Fibroblast of the conjunctiva (primary cell): Measurements from ENCODE around the gene GGTLC2.
"Not testable (repeated sequence)": the region's sequence is repeated elsewhere in the genome, so short reads cannot be mapped to it uniquely, and the experiment has no call there.

Experiments
- DNase-seq: peaks from one replicate; pipeline ENCODE4 v3.0.0-alpha.2; 2010; ENCODE audit warnings: low read depth

The GGTLC2 gene

GRCh38 chr22:22644314-22644713 lies at the start of gene GGTLC2:
GGTLC2 (plus strand) TSS chr22:22644614; CDS start chr22:22646346, 1,732 bp downstream.
- not testable (repeated sequence) for DNase-seq

- no peak for DNase-seq
Observed at GRCh38 chr22:22595001-22595835, 49.2 kb upstream of the GGTLC2 start.

- DNase-seq, result no peak
Observed at GRCh38 chr22:22598144-22598543, 46.3 kb upstream of the GGTLC2 start.

- no peak for DNase-seq
Observed at GRCh38 chr22:22599248-22599647, 45.2 kb upstream of the GGTLC2 start.

GRCh38 chr22:22600531-22601261 lies 43.7 kb upstream of the GGTLC2 start:
- no peak for DNase-seq

GRCh38 chr22:22603470-22603947 lies 40.9 kb upstream of the GGTLC2 start:
- DNase-seq, result no peak

GRCh38 chr22:22604326-22605073 lies 39.9 kb upstream of the GGTLC2 start:
- DNase-seq, result no peak

GRCh38 chr22:22605074-22605404 lies 39.4 kb upstream of the GGTLC2 start:
- no peak for DNase-seq

GRCh38 chr22:22608022-22608421 lies 36.4 kb upstream of the GGTLC2 start:
- not testable (repeated sequence) for DNase-seq

GRCh38 chr22:22609291-22609690 lies 35.1 kb upstream of the GGTLC2 start:
- DNase-seq, result no peak

GRCh38 chr22:22612516-22612915 lies 31.9 kb upstream of the GGTLC2 start:
- no peak for DNase-seq

- no peak for DNase-seq
Observed at GRCh38 chr22:22614065-22614464, 30.3 kb upstream of the GGTLC2 start.

GRCh38 chr22:22616636-22617035 lies 27.8 kb upstream of the GGTLC2 start:
- no peak for DNase-seq

- no peak for DNase-seq
Observed at GRCh38 chr22:22618448-22618847, 26.0 kb upstream of the GGTLC2 start.

- no peak for DNase-seq
Observed at GRCh38 chr22:22618923-22619322, 25.5 kb upstream of the GGTLC2 start.

- no peak for DNase-seq
Observed at GRCh38 chr22:22619765-22620414, 24.5 kb upstream of the GGTLC2 start.

- not testable (repeated sequence) for DNase-seq
Observed at GRCh38 chr22:22628546-22629495, 15.6 kb upstream of the GGTLC2 start.

- not testable (repeated sequence) for DNase-seq
Observed at GRCh38 chr22:22631223-22631652, 13.2 kb upstream of the GGTLC2 start.

GRCh38 chr22:22632226-22632625 lies 12.2 kb upstream of the GGTLC2 start:
- not testable (repeated sequence) for DNase-seq

- not testable (repeated sequence) for DNase-seq
Observed at GRCh38 chr22:22633533-22633932, 10.9 kb upstream of the GGTLC2 start.

GRCh38 chr22:22636260-22636659 lies 8.2 kb upstream of the GGTLC2 start:
- DNase-seq, result not testable (repeated sequence)
